ENCODE measurements around the gene TBC1D5.

DNA sequence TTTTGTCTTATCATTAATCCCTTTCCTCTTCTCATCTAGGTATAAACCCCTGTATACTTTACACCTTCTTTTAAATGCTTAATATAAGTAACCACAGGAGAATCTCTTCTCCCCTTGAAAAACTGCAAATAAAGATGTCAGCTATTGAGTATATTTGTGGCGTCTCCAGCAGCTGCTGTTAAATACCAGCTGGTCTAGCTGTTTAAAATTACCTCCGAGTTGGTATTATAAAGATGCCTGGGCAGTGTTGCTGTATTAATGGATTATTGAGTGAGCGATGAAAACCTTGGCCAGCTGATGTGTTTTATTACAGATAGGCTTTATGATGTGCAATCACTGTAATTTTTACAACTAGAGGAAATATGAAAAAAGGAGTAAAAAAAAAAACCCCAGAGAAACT is 388.1 kb downstream of the TBC1D5 start:
- TF ChIP-seq, protein P1, sequence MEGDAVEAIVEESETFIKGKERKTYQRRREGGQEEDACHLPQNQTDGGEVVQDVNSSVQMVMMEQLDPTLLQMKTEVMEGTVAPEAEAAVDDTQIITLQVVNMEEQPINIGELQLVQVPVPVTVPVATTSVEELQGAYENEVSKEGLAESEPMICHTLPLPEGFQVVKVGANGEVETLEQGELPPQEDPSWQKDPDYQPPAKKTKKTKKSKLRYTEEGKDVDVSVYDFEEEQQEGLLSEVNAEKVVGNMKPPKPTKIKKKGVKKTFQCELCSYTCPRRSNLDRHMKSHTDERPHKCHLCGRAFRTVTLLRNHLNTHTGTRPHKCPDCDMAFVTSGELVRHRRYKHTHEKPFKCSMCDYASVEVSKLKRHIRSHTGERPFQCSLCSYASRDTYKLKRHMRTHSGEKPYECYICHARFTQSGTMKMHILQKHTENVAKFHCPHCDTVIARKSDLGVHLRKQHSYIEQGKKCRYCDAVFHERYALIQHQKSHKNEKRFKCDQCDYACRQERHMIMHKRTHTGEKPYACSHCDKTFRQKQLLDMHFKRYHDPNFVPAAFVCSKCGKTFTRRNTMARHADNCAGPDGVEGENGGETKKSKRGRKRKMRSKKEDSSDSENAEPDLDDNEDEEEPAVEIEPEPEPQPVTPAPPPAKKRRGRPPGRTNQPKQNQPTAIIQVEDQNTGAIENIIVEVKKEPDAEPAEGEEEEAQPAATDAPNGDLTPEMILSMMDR (conservative IDR thresholded peaks at IDR 0.05) = no peak
- TF ChIP-seq ZFX (IDR thresholded peaks at IDR 0.05) = no peak
